Stimulated activated CD4-positive, alpha-beta T cell treated with anti-CD3 and anti-CD28 coated beads, Interleukin-1b, Interleukin-23, amount 100 ng/mL, for 4 hours (primary cell): ENCODE data around the gene RUNX3.
A peak's percentile ranks its signal among the peaks of the same experiment; 100 is the strongest.

Experiments used
- DNase-seq, 2 donors: peaks; one replicate each; pipeline ENCODE4 v3.0.0-alpha.2; 2020; ENCODE audit warnings: low read depth in 2 of 2

Gene RUNX3

GRCh38 chr1:24963099-24963872 is 33.2 kb upstream of the RUNX3 start:
- no peak for DNase-seq

- no peak for DNase-seq
Measured at GRCh38 chr1:24961961-24962861, 32.1 kb upstream of the RUNX3 start.

GRCh38 chr1:24961334-24961733 is 31.3 kb upstream of the RUNX3 start:
- no peak for DNase-seq

- DNase-seq: no peak
Measured at GRCh38 chr1:24960071-24960801, 30.2 kb upstream of the RUNX3 start.

- DNase-seq: no peak
Measured at GRCh38 chr1:24959623-24959975, 29.5 kb upstream of the RUNX3 start.

GRCh38 chr1:24958766-24959622 is 28.9 kb upstream of the RUNX3 start:
- DNase-seq: no peak

GRCh38 chr1:24957808-24958752 is 28.0 kb upstream of the RUNX3 start:
- no peak for DNase-seq

GRCh38 chr1:24957016-24957807 is 27.1 kb upstream of the RUNX3 start:
- DNase-seq: no peak

- no peak for DNase-seq
Measured at GRCh38 chr1:24955779-24956365, 25.8 kb upstream of the RUNX3 start.

GRCh38 chr1:24955161-24955560 is 25.1 kb upstream of the RUNX3 start:
- DNase-seq: peak in 1 of 2 donors; percentile 58

GRCh38 chr1:24954631-24955030 is 24.6 kb upstream of the RUNX3 start:
- DNase-seq: no peak

- DNase-seq: no peak
Measured at GRCh38 chr1:24954022-24954421, 23.9 kb upstream of the RUNX3 start.

GRCh38 chr1:24952413-24952841 is 22.4 kb upstream of the RUNX3 start:
- DNase-seq: no peak

- DNase-seq: no peak
Measured at GRCh38 chr1:24951810-24952412, 21.8 kb upstream of the RUNX3 start.

- no peak for DNase-seq
Measured at GRCh38 chr1:24951337-24951736, 21.3 kb upstream of the RUNX3 start.

- DNase-seq: no peak
Measured at GRCh38 chr1:24949331-24949881, 19.3 kb upstream of the RUNX3 start.

- no peak for DNase-seq
Measured at GRCh38 chr1:24948079-24948827, 18.2 kb upstream of the RUNX3 start.
